Hepatocyte (in vitro differentiated cells): Measurements from ENCODE around the gene CCT3. TPM values are rescaled to one million over a fixed set of nuclear protein-coding genes. Genes with fewer than 3 reads are reported as not detected.
A peak's percentile ranks its signal among the peaks of the same experiment; 100 is the strongest.

Experiments used
- DNase-seq: peaks from one replicate; pipeline ENCODE4 v3.0.0-alpha.2; 2016; ENCODE audit warnings: low spot score
- H2AFZ ChIP-seq: fragments of 200-600 bp; sonication (generic); 2 replicates; pipeline ENCODE4 v1.6.0; 2016; ENCODE audit warnings: antibody characterized with exemption, mild to moderate bottlenecking
- H3K27ac ChIP-seq: fragments of 200-600 bp; sonication (generic); 2 replicates; pipeline ENCODE4 v1.5.1; 2016; ENCODE audit warnings: mild to moderate bottlenecking
- H3K27me3 ChIP-seq: fragments of 200-600 bp; sonication (generic); 2 replicates; pipeline ENCODE4 v1.6.1; 2016
- H3K36me3 ChIP-seq: fragments of 200-600 bp; sonication (generic); replicated peaks from 2 replicates; pipeline ENCODE4 v1.5.1; 2016; ENCODE audit warnings: low read depth; ENCODE audit not compliant: insufficient read depth
- H3K4me1 ChIP-seq: fragments of 200-600 bp; sonication (generic); 2 replicates; pipeline ENCODE4 v1.5.1; 2016; ENCODE audit warnings: mild to moderate bottlenecking, moderate library complexity; ENCODE audit not compliant: insufficient read depth
- H3K4me2 ChIP-seq: fragments of 200-600 bp; sonication (generic); 2 replicates; pipeline ENCODE4 v1.6.0; 2016
- H3K4me3 ChIP-seq: fragments of 200-600 bp; sonication (generic); 2 replicates; pipeline ENCODE4 v1.5.1; 2016; ENCODE audit warnings: mild to moderate bottlenecking
- H3K79me2 ChIP-seq: fragments of 200-600 bp; sonication (generic); 2 replicates; pipeline ENCODE4 v1.6.0; 2017; ENCODE audit warnings: mild to moderate bottlenecking
- H3K9me2 ChIP-seq: fragments of 200-600 bp; sonication (generic); replicated peaks from 2 replicates; pipeline ENCODE4 v1.6.0; 2017; ENCODE audit warnings: mild to moderate bottlenecking; ENCODE audit not compliant: insufficient read depth
- H3K9me3 ChIP-seq: fragments of 200-600 bp; sonication (generic); 2 replicates; pipeline ENCODE4 v1.5.1; 2016; ENCODE audit warnings: low read depth, mild to moderate bottlenecking
- H4K20me1 ChIP-seq: fragments of 200-600 bp; sonication (generic); 2 replicates; pipeline ENCODE4 v1.6.0; 2016; ENCODE audit warnings: mild to moderate bottlenecking; ENCODE audit not compliant: insufficient read depth, poor library complexity, severe bottlenecking
- CTCF ChIP-seq: fragments of 200-600 bp; sonication (generic); IDR thresholded peaks from 2 replicates; pipeline ENCODE4 v1.5.1; 2016; ENCODE audit warnings: antibody characterized with exemption, mild to moderate bottlenecking; ENCODE audit not compliant: poor library complexity
- EZH2 ChIP-seq: fragments of 200-600 bp; sonication (generic); IDR thresholded peaks from 2 replicates; pipeline ENCODE4 v1.6.1; 2016; ENCODE audit warnings: antibody characterized with exemption, mild to moderate bottlenecking, borderline replicate concordance
- EZH2phosphoT487 ChIP-seq: fragments of 200-600 bp; sonication (generic); IDR thresholded peaks from one replicate; pipeline ENCODE4 v1.6.1; 2018; ENCODE audit warnings: antibody characterized with exemption, mild to moderate bottlenecking, low read depth, moderate library complexity; ENCODE audit not compliant: unreplicated experiment, severe bottlenecking
- WGBS: methylation state at CpG from one replicate; pipeline ENCODE4 v1.1.6; 2016; ENCODE audit warnings: low lambda C conversion rate; ENCODE audit errors: missing lambda C conversion rate; 5-methylcytosine and 5-hydroxymethylcytosine counted together
- polyA plus RNA-seq: library from polyadenylated mRNA; unstranded; fragments of >200 nt; fragmentation: Nextera tagmentation; extraction: Ambion mirVana; gene quantifications from 2 replicates; pipeline ENCODE4 v1.2.1, GENCODE V29; 2016
- total RNA-seq: library from RNA; depleted of rRNA; stranded (reverse); fragments of >200 nt; gene quantifications from 2 replicates; pipeline ENCODE4 v1.2.3, GENCODE V29; 2014

The CCT3 gene
- total and polyA plus RNA-seq, 2 experiments from 2014 or later: 212 to 251 TPM

GRCh38 chr1:156368157-156368658 is 30.1 kb upstream of the CCT3 start:
- no peak for TF ChIP-seq EZH2
- no peak for TF ChIP-seq CTCF
- TF ChIP-seq EZH2phosphoT487: no peak
- no peaks in the 10 kb centered on the region for H3K36me3 ChIP-seq
- H3K9me2 ChIP-seq: no peaks in the 10 kb centered on the region
- peak; percentile 52 for DNase-seq
- no peak overlapping the region for H2AFZ ChIP-seq
- no peaks in the 10 kb centered on the region for H3K27me3 ChIP-seq
- H3K4me2 ChIP-seq: peak overlapping the region; percentile 92
- peak overlapping the region; percentile 48 for H3K27ac ChIP-seq
- H3K4me3 ChIP-seq: no peak overlapping the region
- no peaks in the 10 kb centered on the region for H3K9me3 ChIP-seq
- no peaks in the 10 kb centered on the region for H3K79me2 ChIP-seq
- H3K4me1 ChIP-seq: peaks cover 23% of the 10 kb centered on the region
- no peaks in the 10 kb centered on the region for H4K20me1 ChIP-seq
- 59% methylated on average over 7 of the region's 7 CpGs for WGBS

GRCh38 chr1:156367383-156368156 is 29.5 kb upstream of the CCT3 start:
- Histone ChIP-seq H3K27me3 (no peaks in the 10 kb centered on the region), H3K27ac (peak overlapping the region; percentile 48), H3K9me2 (no peaks in the 10 kb centered on the region), H3K9me3 (no peaks in the 10 kb centered on the region), H3K36me3 (no peaks in the 10 kb centered on the region), H3K4me2 (peak overlapping the region; percentile 92), H4K20me1 (no peaks in the 10 kb centered on the region), H2AFZ (no peak overlapping the region), H3K4me1 (peaks cover 23% of the 10 kb centered on the region), H3K4me3 (no peak overlapping the region), H3K79me2 (no peaks in the 10 kb centered on the region)
- DNase-seq: no peak
- 50% methylated on average over 9 of the region's 9 CpGs for WGBS
- TF ChIP-seq EZH2: no peak
- no peak for TF ChIP-seq CTCF
- no peak for TF ChIP-seq EZH2phosphoT487

- TF ChIP-seq EZH2 (no peak), EZH2phosphoT487 (no peak), CTCF (no peak)
- WGBS: 80% methylated on average over 5 of the region's 5 CpGs
- Histone ChIP-seq H3K9me3 (no peaks in the 10 kb centered on the region), H3K9me2 (no peaks in the 10 kb centered on the region), H3K27ac (no peak overlapping the region), H4K20me1 (no peaks in the 10 kb centered on the region), H3K36me3 (no peaks in the 10 kb centered on the region), H3K79me2 (no peaks in the 10 kb centered on the region), H3K4me1 (peaks cover 18% of the 10 kb centered on the region), H3K4me2 (no peak overlapping the region), H3K27me3 (no peaks in the 10 kb centered on the region), H3K4me3 (no peak overlapping the region), H2AFZ (no peak overlapping the region)
- no peak for DNase-seq
Measured at GRCh38 chr1:156366378-156367166, 28.5 kb upstream of the CCT3 start.
